AML-193 (cell line): Measurements from ENCODE around the gene ANKRD13A.
"Not testable (repeated sequence)": the region's sequence is repeated elsewhere in the genome, so short reads cannot be mapped to it uniquely, and the experiment has no call there.

Source experiments
- DNase-seq, 2 experiments: peaks; one replicate each; lab custom pipeline; 2025; lab: John Stamatoyannopoulos, UW

The ANKRD13A gene

DNA sequence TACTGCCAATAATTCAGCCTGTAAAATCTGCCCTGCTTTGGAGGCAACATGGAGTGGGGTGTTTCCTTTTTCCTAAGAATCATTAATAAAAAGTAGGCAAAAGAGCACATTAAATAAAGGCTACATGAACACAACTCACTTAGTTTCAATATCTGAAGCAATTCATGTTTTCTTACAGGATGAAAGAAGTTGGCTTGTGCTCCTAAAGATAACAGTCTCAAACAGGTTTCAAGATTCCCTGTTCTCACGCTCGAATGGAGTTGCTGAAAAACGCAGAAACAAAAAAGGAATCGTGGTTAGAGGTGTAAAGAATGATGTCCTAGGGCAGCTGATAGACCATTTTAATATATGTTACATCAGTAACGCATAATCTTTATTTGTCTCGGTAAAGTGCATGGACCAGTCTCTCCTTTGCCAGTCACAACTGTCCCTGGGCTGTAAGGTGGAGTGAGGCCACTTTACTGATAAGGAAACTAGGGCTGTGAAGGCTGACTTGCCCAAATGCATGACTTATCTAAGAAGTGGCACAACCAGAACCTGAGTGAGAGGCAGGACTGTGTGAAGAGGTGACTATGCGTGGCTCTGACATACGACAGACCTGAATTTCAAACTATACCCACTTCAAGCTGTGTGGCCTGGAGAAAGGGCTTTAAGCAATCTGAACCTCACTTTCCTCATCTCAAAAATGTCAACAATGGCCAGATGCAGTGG, 15.6 kb upstream of the ANKRD13A start:
- DNase-seq: no peak

DNA sequence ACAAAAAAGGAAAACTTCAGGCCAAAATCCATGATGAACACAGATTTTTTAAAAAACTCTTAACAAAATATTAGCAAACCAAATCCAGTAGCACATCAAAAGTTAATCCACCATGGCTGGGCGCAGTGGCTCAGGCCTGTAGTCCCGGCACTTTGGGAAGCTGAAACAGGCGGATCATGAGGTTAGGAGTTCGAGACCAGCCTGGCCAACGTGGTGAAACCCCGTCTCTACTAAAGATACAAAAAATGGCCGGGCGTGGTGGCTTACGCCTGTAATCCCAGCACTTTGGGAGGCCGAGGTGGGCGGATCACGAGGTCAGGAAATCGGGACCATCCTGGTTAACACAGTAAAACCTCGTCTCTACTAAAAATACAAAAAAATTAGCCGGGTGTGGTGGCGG, 13.0 kb upstream of the ANKRD13A start:
- DNase-seq: not testable (repeated sequence)

DNA sequence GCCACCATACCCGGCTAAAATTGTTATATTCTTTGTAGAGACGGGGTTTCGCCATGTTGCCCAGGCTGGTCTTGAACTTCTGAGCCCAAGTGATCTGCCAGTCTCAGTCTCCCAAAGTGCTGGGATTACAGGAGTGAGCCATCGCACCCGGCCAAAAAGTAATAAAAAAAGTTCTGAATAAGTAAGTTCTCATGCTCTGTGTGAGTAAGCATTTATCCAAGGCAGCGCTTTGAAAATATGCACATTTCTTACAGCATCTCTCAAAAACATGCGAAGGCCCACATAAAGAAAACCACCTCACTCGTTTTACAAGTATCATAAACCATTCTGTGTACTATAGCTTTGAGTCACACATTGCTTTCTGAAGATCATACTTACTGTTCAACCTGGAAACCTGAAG, 11.6 kb upstream of the ANKRD13A start:
- DNase-seq: no peak

DNA sequence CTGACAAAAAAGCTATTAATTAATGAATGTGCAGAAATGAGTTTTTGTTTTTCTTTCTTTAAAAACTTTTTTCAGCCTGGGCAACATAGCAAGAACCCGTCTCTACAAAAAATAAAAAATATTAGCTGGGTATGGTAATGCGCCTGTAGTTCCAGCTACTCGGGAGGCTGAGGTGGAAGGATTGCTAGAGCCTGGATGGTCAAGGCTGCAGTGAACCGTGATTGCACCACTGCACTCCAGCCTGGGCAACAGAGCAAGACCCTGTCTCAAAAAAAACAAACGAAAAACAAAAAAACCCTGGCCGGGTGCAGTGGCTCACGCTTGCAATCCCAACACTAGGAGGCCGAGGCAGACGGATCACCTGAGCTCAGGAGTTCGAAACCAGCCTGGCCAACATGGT, 11.0 kb upstream of the ANKRD13A start:
- DNase-seq: no peak

DNA sequence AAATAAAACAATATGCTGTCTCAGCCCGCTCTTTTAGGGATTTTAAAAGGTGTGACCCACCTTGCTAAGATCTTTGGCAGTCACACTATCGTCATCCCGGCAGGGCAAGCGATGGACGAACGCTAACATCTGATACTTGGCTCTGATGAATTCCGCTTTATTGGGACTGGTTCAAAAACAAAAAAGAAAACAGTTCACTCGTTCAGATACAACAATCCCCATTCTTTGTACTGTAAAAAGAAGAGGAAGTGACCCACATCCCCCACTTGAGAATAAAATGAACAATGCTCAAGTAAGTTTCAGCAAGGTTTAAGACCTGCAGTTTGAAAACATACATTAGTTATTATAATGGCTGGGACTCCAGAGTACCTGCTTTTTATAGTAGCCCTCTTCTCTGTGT, 10.3 kb upstream of the ANKRD13A start:
- no peak for DNase-seq

DNA sequence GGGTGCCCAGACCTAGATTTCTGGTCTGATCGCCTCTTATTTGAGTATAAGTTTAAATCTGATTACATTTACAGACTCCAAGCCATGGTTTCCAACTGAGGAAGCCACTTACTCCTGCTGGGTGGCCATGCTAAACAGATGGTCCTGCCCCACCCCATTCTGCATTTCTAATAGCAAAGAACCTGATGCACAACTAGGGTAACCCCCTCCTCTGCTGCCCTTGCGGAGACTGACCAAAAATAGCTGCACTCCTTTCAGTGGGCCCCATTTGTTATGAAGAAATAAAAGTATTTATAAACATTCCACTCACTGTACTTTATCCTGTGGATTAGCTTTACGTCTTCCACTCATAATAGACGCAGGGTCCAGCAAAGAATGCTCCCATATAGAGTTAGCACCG, 9.8 kb upstream of the ANKRD13A start:
- DNase-seq: no peak

DNA sequence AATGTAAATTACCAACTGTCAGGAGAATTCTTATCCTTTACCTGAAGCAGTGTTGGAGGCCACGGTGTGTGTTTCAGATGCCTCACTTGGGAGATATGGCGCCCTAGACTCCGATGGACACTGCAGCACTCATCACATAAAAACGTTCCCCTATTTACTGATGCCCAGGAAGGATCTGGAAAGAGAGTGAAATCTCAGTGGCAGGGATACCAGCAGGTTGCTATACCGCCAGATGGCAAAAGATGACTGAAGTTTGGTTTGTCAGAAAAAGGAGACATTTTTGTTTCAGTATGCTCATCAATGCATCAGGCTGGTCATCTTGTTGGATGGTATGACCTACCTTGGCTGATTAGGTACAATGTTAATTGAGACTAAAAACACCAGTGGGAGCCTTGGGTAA, 7.6 kb upstream of the ANKRD13A start:
- DNase-seq: no peak

DNA sequence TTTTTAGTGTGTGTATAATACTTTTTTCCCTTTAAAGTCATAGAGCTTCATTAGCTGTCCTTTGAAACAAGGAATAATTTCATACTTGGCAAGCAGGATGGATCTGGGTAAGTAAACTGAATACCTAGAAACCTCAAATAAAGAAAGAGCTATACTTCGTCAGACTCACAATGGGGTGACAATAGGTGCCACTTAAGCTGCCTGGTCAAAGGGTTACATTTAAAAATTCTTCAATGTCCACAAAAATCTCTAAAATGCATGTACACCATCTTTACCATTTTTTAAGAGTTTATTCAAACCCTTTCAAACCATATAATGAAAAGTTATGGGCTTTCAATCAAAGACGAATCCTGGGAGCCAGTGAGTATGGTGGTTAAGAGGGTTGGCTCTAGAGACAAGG, 6.1 kb upstream of the ANKRD13A start:
- DNase-seq: no peak

DNA sequence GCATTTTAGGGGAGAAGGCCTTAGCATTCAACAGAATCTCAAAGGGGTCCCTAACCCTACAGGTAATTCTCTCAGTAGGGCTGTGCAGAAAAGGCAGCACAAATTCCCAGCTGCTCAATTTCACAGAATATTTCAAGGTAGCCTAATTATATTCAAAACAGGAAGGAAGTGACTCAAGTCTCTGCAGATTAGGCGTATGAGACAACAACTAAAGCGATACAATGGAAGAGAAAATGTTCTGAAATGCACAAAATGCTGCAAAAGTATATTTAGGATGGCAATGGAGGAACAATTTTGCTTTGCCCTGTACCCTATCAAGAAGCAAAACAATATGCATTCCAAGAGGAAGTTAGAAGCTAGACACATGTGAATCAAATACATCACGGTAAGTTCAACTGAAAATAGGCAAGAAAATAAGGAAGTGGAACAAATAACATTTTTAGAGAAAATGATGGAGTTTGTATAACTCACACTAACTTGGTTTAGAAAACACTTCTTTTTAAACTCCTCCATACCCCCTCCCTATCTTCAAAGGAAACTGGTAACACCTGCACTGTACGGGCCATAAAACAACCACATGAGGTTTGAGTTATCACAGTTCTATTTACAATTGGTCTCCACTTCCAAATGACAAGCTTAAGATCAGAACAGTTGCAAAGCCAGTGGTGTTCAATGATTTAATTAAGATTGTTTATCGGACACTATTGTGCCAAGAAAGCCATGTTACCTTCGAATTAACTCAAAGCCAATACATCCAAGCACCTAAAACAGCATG, 4.6 kb upstream of the ANKRD13A start:
- DNase-seq: peak; percentile 55 to 84

DNA sequence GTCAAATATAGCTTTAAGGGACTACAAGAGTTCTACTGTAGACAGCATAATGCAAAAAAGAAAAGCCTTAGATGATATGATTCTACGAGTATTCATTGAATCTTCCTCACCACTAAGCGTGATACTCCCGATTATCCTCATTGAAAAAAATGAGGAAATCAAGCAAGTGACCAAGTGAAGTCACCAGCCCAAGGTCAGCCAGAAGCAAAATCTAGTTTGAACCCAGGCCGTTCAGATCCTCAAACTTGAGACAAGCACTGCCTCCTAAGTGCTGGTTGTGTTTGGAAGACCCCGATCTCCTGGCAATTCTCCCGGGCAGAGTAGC, 3.9 kb upstream of the ANKRD13A start:
- DNase-seq: peak in 1 of 2 experiments; percentile 39

DNA sequence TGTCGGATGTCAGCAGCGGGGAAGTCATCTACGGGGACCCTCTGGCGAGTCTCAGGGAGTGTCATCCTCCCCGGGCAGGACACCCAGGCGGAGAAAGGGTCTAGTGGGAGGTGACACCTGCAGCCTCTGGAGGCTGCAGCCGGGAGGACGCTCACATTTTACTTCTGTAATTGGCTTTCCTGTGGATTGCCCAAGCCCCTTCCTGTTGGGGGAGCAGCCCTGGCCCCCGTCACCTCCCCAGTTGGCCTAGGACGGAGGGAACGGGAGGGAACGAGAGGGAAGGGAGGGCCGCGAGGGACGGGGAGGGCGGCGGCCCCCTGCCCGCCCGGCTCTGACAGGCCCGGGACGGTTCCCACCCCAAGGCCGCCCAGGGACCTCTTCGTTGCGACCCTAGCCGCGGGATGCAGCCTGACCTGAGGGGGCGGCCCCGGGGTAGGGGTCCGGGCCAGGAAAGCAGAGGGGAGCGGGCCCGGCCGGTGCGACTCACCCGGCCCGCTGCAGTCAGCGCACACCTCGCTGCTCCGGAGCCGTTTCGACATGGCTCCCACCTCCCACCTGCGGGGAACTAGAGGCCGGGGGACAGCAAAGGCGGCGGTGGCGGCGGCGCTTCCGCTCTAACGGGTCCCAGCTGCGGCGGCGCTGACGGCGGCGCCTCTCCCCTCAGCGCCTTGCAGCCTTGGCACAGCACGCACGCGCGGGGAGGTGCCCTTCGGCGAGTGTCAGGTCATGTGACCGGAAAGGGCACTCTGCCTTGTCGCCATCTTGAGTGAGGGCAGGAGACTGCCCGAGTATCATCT, 3.3 kb upstream of the ANKRD13A start, which contains the start of gene GIT2:
Gene GIT2, minus strand, starts transcription at position 683 of the 797 bp plus-strand sequence. Its CDS starts 144 bp downstream, at position 539.
- DNase-seq: peak; percentile 85 to 86

DNA sequence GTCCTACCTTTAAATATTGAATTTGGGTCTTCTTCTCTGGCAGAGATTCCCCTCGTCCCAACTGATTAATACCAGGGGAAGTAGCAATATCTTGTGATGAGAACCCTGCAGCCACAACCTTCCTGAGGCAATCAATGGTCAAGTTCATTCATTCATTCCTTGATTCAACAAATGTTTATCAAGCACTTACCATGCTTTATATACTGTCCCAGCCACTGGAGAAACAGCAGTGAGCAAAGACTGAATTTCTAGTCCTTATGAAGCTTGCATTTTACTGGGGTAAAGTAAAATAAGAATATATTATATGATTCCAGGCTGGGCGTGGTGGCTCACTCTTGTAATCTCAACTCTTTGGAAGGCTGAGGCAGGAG, 2.8 kb upstream of the ANKRD13A start:
- DNase-seq: no peak

DNA sequence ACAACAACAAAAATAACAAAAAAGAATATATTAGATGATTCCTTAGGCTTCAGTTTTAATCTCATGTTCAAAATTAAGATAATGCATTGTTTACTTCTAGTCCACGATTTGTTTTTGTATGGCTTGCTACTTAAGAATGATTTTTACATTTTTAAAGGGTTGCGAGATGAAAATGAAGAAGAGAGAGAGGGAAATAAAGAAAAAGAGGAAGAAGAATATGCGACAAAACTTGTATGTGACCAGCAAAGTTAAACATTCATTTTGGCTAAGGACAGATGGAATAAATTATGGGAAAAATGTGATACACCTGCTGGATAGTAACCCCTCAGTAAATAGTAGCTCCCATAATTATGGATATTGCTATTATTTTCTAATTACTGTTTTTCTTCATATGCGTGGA, 1.8 kb upstream of the ANKRD13A start:
- no peak for DNase-seq

DNA sequence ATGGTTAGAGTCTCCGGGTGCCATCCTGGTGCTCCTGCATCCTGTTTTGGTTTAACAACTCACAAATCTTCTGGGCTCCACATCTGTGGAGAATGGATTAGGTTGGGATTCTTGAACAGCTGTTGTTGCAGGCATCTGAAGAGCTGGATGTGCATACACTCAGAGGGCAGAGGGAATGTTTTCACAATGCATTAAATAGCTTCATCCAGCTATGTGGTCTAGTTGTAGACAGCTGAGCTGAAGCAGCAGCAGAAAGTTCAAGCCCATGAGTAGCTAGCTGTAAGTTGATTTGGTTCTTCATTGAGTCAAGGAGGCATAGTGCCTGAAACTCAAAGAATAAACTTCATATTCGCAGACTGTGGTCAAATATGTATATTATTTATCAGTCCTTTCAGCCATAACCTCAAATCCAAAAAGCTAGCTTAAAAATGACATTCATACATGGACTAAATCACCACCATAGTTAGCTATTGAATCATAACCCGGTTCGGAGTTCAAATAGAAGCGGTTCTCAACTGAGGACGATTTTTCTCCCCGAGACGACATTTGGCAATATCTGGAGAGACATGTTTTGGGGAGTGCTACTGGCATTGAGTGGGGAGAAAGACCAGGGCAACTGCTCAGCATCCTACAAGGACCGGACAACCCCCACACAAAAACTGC, 858 bp upstream of the ANKRD13A start:
- no peak for DNase-seq

DNA sequence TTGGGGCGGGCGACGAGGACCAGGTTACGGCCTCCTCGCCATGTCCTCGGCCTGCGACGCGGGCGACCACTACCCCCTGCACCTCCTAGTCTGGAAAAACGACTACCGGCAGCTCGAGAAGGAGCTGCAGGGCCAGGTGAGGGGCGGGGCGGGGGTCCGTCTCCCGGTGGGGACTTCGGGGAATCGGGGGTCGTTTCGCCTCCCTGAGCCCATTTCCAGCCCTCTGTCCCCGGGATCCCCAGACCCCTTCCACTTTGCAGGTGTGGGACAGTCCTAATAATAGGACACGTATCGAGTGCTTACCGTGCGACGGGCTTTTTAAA, 380 bp downstream of the ANKRD13A start:
- no peak for DNase-seq

DNA sequence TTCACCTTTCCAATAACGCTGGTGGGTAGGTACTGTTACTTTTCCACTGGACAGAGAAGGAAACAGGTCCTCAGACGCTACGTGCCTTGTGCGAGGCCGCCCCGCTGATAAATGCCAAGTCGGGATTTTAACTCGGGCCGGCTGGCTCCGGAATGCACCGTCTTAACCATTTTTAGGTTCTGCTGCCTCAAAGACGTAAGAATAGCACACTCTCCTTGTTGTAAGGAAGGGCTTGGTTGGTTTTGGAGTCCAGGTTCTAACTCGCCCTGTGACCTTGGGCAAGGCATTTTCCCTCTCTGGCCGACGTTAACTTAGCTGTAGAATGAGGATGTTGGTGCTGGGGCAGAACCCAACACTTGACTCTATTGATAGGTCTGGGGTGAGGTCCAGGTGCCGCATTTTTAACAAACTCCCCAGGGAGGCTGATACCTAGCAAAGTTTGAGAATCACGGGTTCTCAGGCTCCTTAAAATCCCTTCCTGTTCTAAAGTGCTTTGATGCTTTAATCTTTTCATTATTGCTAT, 814 bp downstream of the ANKRD13A start:
- peak in 1 of 2 experiments; percentile 7 for DNase-seq

DNA sequence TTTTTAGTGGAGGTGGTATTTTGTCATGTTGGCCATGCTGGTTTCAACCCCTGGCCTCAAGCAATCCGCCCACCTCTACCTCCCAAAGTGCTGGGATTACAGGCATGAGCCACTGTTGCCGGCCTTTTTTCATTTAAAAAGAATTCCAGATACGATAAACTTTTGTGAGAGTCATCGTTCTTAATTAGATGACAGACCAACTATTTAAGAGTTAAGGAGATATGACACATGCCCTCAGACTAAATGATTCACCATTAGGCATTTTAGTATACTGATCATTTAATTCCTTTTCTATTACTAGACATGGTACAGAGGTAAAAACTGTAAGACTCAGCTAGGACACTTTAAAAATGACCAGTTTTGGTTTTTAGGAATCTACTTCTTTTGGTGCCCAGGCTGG, 2.4 kb downstream of the ANKRD13A start:
- DNase-seq: no peak

DNA sequence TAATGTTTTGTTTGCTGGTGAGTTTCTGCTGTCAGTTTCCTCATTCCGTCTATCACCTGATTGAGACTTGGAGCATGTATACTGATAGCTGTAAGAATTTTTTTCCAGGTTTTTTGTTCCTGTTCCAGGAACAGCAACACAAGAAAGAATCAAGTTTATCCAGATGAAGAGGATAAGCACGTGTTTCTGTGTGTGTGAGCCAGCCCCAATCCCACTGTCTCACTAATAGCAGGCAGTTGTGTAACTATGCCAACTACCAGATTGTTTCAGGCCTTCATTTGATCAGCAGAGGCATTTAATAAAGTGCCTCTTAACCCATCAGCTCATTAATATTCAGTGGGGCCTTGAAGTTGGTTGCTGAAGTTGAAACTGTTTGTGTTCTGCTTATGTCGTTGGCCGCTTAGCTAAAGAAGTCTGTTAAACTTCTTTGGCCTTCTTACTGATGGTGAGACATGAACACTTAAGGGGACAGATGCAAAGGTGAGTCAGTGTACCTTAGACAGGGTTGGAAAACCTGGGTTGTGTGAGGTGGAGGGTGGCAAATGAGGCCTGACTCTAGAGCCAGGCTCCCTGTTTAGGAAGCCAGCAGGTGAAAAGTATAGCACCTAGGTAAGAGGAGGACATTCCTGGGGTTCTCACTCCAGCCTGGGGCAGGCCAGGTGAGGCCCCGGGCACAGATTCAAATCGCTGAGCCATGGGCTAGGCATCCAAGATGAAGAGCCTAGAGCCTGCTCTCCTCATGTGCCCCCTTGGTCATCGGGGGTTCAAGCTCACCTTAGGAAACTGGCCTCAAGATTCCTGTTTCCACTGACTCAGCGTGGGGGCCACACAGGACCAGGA, 3.7 kb downstream of the ANKRD13A start:
- DNase-seq: no peak

DNA sequence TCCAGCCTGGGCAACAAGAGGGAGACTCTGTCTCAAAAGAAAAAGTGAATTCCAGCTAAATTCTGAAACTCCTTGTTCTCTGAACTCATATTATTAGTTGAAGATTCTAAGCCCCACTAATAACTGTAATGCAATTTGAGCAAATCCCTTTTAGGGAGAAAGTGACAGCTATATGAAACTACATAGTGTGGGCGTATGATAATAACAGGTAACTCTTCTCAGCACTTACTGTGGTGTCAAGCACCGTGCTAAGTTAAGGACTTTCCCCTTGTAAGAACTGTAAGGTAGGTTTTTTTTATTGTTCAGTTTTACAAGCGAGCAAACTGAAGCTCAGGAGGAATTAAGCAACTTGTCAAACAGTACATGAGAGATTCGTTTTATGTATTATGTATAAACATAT, 5.4 kb downstream of the ANKRD13A start:
- no peak for DNase-seq

DNA sequence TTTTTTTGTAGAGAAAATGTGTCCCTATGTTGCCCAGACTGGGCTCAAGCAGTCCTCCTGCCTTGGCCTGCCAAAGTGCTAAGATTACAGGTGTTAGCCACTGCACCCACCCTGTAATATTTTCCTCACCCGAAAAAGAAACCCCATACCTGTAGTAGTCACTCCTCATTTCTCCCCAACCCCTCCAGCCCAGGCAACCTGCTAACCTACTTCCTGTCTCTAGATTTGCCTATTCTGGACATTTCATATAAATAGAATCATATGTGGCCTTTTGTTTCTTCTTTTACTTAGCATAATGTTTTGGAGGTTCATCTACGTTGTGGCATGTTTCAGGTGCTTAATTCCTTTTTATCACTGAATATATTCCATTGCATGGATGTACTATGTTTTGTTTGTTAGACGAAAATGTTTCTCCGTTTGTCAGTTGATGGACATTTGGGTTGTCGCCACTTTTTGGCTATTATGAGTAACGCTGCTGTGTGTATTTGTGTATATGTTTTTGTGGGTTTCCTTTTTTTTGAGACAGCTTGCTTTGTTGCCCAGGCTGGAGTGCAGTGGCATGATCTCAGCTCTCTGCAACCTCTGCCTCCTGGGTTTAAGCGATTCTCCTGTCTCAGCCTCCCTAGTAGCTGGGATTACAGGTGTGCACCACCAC, 6.2 kb downstream of the ANKRD13A start:
- DNase-seq: no peak

DNA sequence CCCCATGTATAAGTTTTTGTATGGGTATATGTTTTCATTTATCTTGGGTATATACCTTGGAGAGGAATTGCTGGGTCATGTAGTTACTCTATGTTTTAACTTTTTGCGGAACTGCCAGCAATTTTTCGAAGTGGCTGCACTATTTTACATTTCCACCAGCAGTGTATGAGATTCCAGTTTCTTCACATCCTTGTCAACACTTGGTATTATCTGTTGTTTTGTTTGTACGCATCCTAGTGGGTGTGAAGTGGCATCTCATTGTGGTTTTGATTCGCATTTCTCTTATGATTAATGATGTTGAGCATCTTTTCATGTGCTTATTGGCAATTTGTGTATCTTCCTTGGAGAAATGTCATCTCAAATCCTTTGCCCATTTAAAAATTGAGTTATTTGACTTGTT, 6.9 kb downstream of the ANKRD13A start:
- no peak for DNase-seq
